OCI-LY7 (cell line): ENCODE results near the gene HOXA4. TPM values are rescaled to one million over a fixed set of nuclear protein-coding genes. Genes with fewer than 3 reads are reported as not detected.

Source experiments
- BruUV-seq: library from RNA; stranded (reverse); fragments of 400-500 nt; replicated peaks from 2 replicates; lab custom pipeline; 2021; lab: Mats Ljungman, UMichigan
- CTCF ChIA-PET: fragments of 300-600 bp; sonication (Branson Sonifier 250); formaldehyde crosslinking; loops from one replicate; lab custom pipeline; 2022; ENCODE audit warnings: antibody characterized with exemption; ENCODE audit not compliant: unreplicated experiment; lab: Charles Lee
- POLR2A ChIA-PET: fragments of 300-600 bp; sonication (Branson Sonifier 250); formaldehyde crosslinking; loops from one replicate; lab custom pipeline; 2022; ENCODE audit warnings: antibody characterized with exemption; lab: Charles Lee
- DNase-seq: peaks from one replicate; pipeline ENCODE4 v3.0.0-alpha.2; 2015; ENCODE audit warnings: low spot score
- H2AFZ ChIP-seq: fragments of 200-600 bp; sonication (generic), shearing (Covaris generic); 2 replicates; pipeline ENCODE4 v1.6.1; 2014; ENCODE audit warnings: mild to moderate bottlenecking, antibody characterized with exemption, low read length, moderate library complexity
- H3K27ac ChIP-seq: fragments of 200-600 bp; sonication (generic); 2 replicates; pipeline ENCODE4 v1.5.1; 2014; ENCODE audit warnings: mixed run types, low read depth, mild to moderate bottlenecking, moderate library complexity, low read length, inconsistent platforms; ENCODE audit not compliant: poor library complexity, severe bottlenecking
- H3K36me3 ChIP-seq: fragments of 200-600 bp; sonication (generic); 2 replicates; pipeline ENCODE4 v1.6.1; 2014; ENCODE audit warnings: mild to moderate bottlenecking, antibody characterized with exemption, low read length, moderate library complexity, mixed read lengths; ENCODE audit not compliant: insufficient read depth
- H3K4me1 ChIP-seq: fragments of 200-600 bp; sonication (generic); 2 replicates; pipeline ENCODE4 v1.5.1; 2014; ENCODE audit warnings: mild to moderate bottlenecking, low read length; ENCODE audit not compliant: insufficient read depth, poor library complexity, severe bottlenecking
- H3K4me2 ChIP-seq: fragments of 200-600 bp; sonication (generic); 2 replicates; pipeline ENCODE4 v1.6.1; 2014; ENCODE audit warnings: mild to moderate bottlenecking, low read length
- H3K4me3 ChIP-seq: fragments of 200-600 bp; sonication (generic); 2 replicates; pipeline ENCODE4 v1.5.1; 2014; ENCODE audit warnings: mild to moderate bottlenecking, low read depth, low read length; ENCODE audit not compliant: poor library complexity, severe bottlenecking
- H3K79me2 ChIP-seq: fragments of 200-600 bp; sonication (generic); 2 replicates; pipeline ENCODE4 v1.6.1; 2016; ENCODE audit warnings: low read depth, mild to moderate bottlenecking, low read length, moderate library complexity, mixed read lengths; ENCODE audit not compliant: insufficient read depth
- H3K9me2 ChIP-seq: fragments of 200-600 bp; sonication (generic); 2 replicates; pipeline ENCODE4 v1.6.1; 2016; ENCODE audit warnings: mild to moderate bottlenecking, low read length, mixed read lengths; ENCODE audit not compliant: insufficient read depth
- H3K9me3 ChIP-seq: fragments of 200-600 bp; sonication (generic); 2 replicates; pipeline ENCODE4 v1.6.1; 2014; ENCODE audit warnings: mild to moderate bottlenecking, mixed run types, low read length, mixed read lengths
- H4K20me1 ChIP-seq: fragments of 200-600 bp; sonication (generic); 2 replicates; pipeline ENCODE4 v1.6.1; 2014; ENCODE audit warnings: mild to moderate bottlenecking, antibody characterized with exemption, low read length, moderate library complexity, mixed read lengths; ENCODE audit not compliant: insufficient read depth
- EZH2phosphoT487 ChIP-seq: fragments of 200-600 bp; sonication (generic); IDR thresholded peaks from 2 replicates; pipeline ENCODE4 v1.6.1; 2018; ENCODE audit warnings: low read depth, borderline replicate concordance, mild to moderate bottlenecking, mixed run types, antibody characterized with exemption, low read length, moderate library complexity, mixed read lengths
- intact Hi-C: fragments of 100-400 bp; cut with micrococcal nuclease; formaldehyde crosslinking; loops from one replicate; pipeline ENCODE4 v1.10.0; 2022; ENCODE audit not compliant: unreplicated experiment
- total RNA-seq, 2 experiments: library from RNA; depleted of rRNA in 1 of 2; stranded (reverse); fragments of >200 nt in 1 of 2; shearing (Covaris generic) in 1 of 2; gene quantifications; 2 replicates each; pipeline ENCODE4 v1.2.3, GENCODE V29; 2014 to 2022
- TF ChIP-seq, protein P1 (sequence below): fragments of 200-600 bp; sonication (generic); conservative IDR thresholded peaks from 2 replicates; pipeline ENCODE4 v1.5.1; 2014; ENCODE audit warnings: mild to moderate bottlenecking, antibody characterized with exemption, low read length, moderate library complexity, mixed read lengths

Gene HOXA4
- total RNA-seq, 2 experiments from 2014 or later: 2.0 TPM; not detected in 1

DNA sequence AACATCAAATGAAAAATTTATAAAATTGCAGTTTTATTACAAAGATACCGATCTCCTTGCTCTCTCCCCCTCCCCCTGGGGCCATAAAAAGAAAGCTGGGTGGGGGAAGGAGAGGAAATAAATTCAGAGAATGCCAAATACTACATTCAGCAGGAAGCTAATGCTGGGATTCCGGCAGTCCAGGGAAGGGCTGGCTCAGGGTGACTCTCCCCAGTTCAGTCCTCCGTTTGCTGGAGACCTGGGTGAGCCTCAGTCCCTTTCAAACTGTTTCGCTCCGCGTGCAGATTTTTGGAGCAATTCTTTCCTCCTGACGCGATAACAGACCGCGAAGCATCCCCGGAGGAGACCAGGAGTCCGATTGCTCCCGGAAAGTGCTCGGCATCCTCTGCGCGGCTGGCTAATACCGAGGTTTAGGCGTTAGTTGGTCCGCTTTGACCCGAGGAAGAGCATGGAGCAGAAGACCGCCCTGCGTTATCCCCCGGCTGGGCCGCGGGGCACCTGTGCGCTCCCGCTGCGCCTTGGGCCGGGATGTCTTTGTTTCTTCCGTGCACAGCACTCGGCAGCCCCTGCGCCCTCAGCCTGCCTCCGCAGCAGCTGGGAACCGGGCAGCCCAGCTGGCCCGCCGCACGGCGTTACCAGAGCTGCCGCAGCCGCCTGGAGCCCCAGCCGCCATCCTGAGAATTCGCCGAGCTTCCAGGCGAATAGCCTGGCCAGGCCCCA is 24.2 kb downstream of the HOXA4 start:
- no peak overlapping the region for H3K4me3 ChIP-seq
- H3K9me2 ChIP-seq: no peaks in the 10 kb centered on the region
- no TSS peak for BruUV-seq
- H3K27ac ChIP-seq: no peak overlapping the region
- no peak for DNase-seq
- H3K79me2 ChIP-seq: no peaks in the 10 kb centered on the region
- intact Hi-C loops: no loop called here
- no peaks in the 10 kb centered on the region for H4K20me1 ChIP-seq
- no peak for TF ChIP-seq EZH2phosphoT487
- TF ChIP-seq, protein P1, sequence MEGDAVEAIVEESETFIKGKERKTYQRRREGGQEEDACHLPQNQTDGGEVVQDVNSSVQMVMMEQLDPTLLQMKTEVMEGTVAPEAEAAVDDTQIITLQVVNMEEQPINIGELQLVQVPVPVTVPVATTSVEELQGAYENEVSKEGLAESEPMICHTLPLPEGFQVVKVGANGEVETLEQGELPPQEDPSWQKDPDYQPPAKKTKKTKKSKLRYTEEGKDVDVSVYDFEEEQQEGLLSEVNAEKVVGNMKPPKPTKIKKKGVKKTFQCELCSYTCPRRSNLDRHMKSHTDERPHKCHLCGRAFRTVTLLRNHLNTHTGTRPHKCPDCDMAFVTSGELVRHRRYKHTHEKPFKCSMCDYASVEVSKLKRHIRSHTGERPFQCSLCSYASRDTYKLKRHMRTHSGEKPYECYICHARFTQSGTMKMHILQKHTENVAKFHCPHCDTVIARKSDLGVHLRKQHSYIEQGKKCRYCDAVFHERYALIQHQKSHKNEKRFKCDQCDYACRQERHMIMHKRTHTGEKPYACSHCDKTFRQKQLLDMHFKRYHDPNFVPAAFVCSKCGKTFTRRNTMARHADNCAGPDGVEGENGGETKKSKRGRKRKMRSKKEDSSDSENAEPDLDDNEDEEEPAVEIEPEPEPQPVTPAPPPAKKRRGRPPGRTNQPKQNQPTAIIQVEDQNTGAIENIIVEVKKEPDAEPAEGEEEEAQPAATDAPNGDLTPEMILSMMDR: no peak
- POLR2A ChIA-PET: no interaction called here
- no peak overlapping the region for H3K4me2 ChIP-seq
- no peaks in the 10 kb centered on the region for H3K36me3 ChIP-seq
- H3K9me3 ChIP-seq: no peaks in the 10 kb centered on the region
- H2AFZ ChIP-seq: no peak overlapping the region
- CTCF ChIA-PET: interaction anchor here (0.8 kb wide), 1 partner anchor 10 kb away, joined by 3 read pairs; the partner anchor contains the start of gene HOXA1
- no peaks in the 10 kb centered on the region for H3K4me1 ChIP-seq

DNA sequence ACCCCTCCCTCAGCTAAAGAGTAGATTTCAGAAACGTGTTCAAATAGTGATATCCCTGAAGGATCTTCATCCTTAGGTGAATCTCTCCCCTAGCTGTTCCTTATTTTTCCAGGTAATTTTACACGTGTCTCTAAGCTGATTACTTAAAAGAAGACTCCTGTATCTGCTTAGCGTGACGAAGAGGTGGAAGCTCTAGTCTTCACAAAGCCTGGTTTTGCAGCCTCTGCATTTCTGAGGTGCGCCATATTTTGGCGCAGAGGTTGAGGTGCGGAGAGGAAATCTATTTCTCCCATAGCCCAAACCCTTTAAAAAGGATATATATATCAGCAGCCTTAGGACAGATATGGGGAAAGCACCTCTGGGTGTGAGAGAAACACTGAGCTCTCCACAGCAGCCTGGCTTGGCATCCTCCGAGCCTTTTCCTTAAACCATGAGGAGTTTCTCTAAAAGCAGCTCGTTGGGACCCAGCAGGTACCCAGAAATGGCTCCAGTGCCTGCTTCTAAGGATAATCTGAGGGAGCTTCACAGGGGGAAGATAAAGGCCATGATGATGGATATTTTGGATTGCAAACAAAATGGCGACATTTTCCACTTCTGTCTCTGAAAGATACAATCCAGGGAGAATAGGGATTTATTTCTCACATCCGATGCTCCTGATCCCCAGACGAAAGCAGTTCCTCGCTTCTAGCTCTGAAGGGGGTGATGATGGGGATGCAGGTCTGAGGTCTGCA is 25.1 kb downstream of the HOXA4 start:
- Histone ChIP-seq H3K27ac (no peak overlapping the region), H2AFZ (no peak overlapping the region), H4K20me1 (no peaks in the 10 kb centered on the region), H3K9me2 (no peaks in the 10 kb centered on the region), H3K4me2 (no peak overlapping the region), H3K4me3 (no peak overlapping the region), H3K4me1 (no peaks in the 10 kb centered on the region), H3K9me3 (no peaks in the 10 kb centered on the region), H3K79me2 (no peaks in the 10 kb centered on the region), H3K36me3 (no peaks in the 10 kb centered on the region)
- no peak for DNase-seq
- CTCF ChIA-PET: interaction anchor here (0.8 kb wide), 1 partner anchor 9 kb away, joined by 3 read pairs; the partner anchor contains the start of gene HOXA1
- POLR2A ChIA-PET: interaction anchor here (1.2 kb wide), 1 partner anchor 11 kb away, joined by 4 read pairs; no protein-coding TSS in a partner anchor
- TF ChIP-seq, protein P1: no peak
- no peak for TF ChIP-seq EZH2phosphoT487
- no TSS peak for BruUV-seq
- intact Hi-C loops: no loop called here
